NCI-H187 treated with DMSO at 0.1 percent for 48 hours (cell line): ENCODE data around the gene TGFBR3L.

ENCODE experiments used
- DNase-seq: peaks from one replicate; lab custom pipeline; 2025; lab: John Stamatoyannopoulos, UW

Gene TGFBR3L

GRCh38 chr19:7914598-7915045 is at the start of gene TGFBR3L:
TSS of gene TGFBR3L (plus strand) at chr19:7914830.
- DNase-seq: no peak

DNA sequence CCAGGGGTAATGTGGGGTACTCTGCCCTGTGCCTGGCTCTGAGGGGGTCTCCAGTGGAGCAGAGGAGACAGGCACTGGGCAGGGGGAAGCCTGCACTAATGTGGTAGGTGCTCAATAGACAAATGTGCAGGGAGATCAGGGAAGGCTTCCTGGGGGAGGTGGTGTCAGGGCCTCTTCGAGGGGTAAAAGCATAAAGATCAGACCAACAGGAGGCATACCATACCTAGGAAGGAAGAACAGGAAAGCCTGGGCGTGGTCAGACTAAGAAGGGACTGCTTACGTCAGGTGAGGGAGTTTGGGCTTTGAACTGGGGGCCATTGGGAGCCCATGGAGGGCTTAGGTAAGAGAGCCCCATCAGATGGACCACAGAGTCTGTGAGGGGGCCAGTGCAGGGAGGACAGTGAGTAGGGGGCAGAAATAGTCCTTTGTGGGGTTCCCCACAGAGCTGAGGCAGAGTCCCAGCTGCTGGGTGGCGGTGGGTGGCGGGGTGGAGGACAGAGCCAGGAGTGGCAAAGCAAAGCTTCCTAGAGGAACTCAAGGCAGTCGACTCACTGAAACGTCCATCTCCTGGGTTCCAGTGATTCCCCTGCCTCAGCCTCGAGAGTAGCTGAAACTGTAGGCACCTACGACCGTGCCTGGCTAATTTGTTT is 49.2 kb upstream of the TGFBR3L start:
- no peak for DNase-seq

- DNase-seq: no peak
These were observed 48.1 kb upstream of the TGFBR3L start for GRCh38 chr19:7866399-7867091.

GRCh38 chr19:7867092-7867844 is 47.4 kb upstream of the TGFBR3L start:
- DNase-seq: no peak

GRCh38 chr19:7868326-7868670 is 46.3 kb upstream of the TGFBR3L start:
- DNase-seq: no peak

- no peak for DNase-seq
These were observed 45.8 kb upstream of the TGFBR3L start for GRCh38 chr19:7868671-7869452.

DNA sequence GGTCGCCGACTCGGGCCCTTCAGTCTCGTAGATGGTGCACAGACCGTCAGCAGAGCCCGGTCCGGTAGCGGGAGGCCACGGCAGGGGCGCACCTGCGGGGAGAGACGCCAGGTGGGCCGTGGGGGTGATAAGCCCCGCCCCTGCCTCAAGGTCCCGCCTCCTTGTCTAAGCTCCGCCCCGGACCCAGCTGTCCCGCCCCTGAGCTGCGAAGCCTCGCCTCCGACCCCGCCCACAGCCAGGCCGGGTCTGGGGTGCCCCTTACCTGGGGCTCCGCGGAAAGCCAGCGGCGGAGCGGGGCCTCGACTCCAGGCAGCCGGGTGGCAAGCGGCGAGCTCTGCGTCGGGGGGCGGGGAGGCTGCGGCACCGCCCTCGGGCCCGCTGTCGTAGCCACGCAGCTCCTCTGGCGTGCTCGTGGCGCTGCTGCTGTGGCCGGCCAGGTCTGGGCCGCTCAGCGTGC is 45.1 kb upstream of the TGFBR3L start:
- no peak for DNase-seq

GRCh38 chr19:7869910-7870511 is 44.6 kb upstream of the TGFBR3L start:
- no peak for DNase-seq

- no peak for DNase-seq
These were observed 43.8 kb upstream of the TGFBR3L start for GRCh38 chr19:7870571-7871436.

DNA sequence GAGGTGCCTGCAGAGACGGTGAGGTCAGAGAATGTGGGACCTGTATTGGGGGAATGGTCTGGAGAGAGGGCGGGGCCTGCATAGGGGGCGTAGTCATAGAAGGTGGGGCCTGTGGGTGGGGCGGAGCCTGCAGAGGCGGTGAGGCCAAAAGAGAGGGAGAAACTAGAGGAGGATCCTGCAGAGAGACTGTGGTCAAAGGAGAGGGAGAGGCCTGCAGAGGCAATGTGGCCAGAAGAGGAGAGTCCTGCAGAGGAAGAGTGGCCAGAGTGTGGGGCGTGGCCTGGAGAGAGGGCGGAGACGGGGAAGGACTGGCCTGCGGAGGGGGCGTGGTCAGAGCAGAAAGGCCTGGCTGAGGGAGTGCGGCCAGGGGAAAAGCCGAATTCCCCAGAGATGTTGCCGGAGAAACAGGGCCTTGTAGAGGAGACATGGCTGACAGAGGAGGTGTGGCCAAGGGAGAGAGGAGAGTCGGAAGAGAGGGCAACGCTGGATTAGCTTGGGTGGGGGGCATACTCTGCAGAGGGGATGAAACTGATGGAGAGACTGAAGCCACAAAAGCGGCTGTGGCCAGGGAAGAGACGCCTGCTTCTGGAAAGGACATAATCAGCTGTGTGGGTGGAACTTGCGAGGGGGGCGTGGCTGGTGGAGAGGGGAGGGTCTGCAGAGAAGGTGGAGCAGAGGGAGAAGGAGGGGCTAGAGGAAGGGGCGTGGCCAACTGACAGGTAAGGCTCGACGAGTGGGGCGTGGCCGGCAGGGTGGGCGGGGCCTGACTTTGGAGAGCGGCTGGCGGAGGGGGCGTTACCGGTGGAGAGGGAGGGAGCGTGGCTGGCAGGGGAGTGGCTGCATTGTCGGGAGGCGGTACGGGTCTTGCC is 43.0 kb upstream of the TGFBR3L start:
- peak; percentile 60 for DNase-seq

GRCh38 chr19:7872306-7873204 is 42.1 kb upstream of the TGFBR3L start:
- no peak for DNase-seq

GRCh38 chr19:7873304-7874075 is 41.1 kb upstream of the TGFBR3L start:
- no peak for DNase-seq

DNA sequence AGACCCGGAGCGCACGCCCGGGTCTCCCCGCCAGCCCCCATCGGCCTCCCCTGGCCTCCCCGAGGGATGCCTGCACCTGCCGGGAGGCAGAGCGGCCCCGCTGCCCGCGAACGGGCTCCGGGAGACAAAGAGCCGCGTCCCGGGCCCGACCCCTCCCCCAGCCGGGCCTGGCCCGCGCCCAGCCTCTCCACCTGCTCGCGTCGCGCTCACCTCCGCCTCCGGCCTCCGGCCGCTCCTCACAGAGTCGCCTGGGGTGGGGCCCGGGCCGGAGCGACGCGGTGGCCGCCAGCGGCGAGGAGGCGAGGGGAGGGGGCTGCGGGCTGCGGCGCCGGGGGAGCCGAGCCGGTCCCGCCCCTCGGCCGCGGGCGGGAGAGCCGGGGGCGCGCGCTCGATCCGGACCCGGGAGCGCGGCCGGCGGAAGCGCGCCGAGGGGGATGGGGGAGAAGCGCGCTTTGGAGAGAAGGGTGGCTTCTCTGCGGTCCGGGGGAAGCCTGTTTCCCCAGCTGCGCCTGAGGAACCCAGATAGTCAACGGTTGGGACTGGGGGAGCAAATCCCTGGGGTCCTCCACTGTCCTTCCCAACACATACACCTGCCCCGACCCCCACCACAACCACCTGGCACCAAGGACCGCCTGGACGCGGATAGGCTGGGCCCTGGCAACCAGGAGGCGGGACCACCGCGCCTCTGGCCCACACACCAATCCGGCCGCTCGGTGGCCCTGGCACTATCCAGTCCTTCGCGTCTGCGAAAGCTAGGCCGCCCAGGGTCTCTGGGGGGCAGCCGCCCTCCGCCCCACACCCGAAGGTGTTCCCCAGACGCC is 40.3 kb upstream of the TGFBR3L start, which contains the start of gene PRR36:
Gene PRR36, minus strand, starts transcription at position 315 of the 821 bp plus-strand sequence. CDS start 701 bp downstream, outside the sequence.
- DNase-seq: no peak

GRCh38 chr19:7874897-7875273 is 39.7 kb upstream of the TGFBR3L start:
- DNase-seq: no peak

- no peak for DNase-seq
These were observed 37.3 kb upstream of the TGFBR3L start for GRCh38 chr19:7877249-7877836.

DNA sequence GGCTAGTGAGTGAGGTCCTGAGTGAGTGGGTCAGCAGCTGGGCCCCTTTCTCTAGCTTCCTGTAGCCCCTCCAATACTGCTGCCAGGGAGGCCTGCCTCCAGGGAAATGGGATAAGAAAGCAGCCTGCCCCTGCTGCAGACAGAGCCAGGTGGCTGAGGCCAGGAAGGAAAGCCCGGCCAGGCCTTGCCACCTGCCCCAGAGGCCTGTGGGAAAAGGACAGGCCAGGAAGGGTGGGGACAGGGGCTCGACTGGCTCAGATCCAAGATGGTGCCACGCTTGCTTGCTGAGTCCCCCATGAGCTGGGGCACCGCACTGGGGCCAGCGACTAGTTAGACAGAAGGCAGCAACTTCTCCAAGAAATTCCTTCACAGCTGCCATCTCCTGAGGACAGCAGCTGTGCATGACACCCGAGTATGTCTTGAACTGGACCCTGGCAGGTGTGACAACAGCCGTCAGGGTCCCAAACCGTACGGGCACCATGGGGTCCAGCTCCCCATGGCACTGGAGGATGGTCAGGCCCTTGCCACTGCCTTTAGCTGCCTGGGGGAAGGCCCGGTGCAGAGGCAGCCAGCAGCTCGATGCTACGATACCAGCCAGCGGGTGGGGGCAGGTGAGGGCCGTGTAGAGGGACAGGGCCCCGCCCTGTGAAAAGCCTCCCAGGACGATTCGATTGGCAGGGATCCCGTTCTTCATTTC is 35.4 kb upstream of the TGFBR3L start:
- no peak for DNase-seq
